EH (cell line): Measurements from ENCODE around the gene DAB2IP.

Source experiments
- DNase-seq: peaks from one replicate; pipeline ENCODE4 v3.0.0-alpha.2; 2015; ENCODE audit warnings: low read depth

DAB2IP gene

DNA sequence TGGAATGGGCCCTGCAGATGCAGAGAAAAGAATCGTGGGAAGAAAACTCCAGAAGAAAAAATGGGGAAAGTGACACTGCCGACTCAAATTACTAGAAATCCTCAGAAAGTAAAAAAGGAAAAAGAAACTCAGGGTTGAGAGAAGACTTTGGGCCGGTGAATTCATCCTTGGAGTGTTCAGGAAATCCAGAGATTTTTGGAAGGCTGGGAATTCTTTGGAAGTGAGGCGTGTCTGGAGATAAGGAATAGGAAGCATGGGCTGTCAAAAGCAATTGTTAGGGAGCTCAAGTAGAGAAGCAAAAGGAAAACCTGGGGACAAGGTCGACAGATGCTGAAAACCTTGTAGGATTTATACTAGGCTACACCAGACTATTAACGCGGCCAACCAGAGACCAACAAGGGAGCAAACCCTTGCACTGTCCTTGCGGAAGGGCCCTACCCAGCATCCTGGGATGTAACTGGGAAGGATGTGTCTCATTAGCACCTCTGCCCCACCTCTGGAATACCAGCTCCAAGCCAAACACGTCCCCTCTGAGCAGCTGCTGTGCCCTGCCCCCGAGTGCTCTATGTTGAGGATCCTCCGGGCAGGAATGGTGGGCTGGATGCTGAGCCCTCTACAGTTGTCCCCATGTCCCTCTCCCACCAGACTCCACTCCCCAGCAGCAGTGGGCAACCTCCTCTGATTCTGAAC, 11.6 kb downstream of the DAB2IP start:
- peak; percentile 63 for DNase-seq

DNA sequence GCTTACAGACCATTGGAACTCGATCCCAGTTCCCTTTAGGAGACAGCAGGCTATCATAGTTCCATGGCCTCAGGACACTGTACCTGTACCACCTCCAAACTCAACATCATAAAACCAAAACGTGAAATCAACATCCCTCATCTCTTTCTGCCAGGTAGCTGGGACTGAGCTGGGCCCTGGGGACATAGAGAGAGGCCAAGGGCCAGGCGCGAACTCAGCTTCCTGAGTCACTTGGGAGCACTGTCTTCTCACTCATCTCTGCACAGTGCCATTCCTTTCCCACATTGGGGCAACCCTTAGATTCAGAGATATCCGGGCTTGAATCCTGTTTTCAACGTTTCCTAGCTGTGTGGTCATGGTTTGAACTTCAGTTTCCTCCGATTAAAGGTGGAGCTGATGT, 12.2 kb downstream of the DAB2IP start:
- no peak for DNase-seq

DNA sequence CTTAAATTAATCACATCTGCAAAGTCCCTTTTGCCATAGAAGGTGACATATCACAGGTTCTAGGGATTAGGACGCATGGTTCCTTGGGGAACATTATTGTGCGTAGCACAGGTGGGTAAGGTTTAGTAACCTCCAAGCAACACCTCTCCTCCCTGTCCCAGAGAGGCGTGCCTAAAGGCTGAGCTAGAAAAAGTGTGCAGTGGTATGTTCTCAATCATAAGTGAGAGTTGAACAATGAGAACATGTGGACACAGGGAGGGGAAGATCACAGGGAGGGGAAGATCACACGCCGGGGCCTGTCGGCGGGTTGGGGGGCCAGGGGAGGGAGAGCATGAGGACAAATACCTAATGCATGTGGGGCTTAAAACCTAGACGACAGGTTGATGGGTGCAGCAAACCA, 14.9 kb downstream of the DAB2IP start:
- no peak for DNase-seq

- DNase-seq, result no peak
Measured at GRCh38 chr9:121667214-121667613, 15.8 kb downstream of the DAB2IP start.

GRCh38 chr9:121667890-121668289, 16.5 kb downstream of the DAB2IP start:
- no peak for DNase-seq

DNA sequence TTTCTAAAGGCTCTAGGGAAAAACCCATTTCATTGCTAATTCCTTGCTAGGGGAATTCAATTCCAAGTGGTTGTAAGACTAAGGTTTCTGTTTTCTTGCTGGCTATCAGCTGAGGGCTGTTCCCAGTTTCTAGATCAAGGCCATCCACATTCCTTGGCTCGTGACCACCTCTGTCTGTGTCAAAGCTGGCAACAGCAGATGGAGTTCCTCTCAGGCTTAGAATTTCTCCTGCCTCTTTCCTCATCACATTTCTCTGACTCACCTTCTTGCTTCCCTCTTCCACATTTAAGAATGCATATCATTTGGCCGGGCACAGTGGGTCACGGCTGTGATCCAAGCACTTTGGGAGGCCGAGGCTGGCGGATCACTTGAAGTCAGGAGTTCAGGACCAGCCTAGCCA, 19.0 kb downstream of the DAB2IP start:
- DNase-seq, result peak; percentile 63

DNA sequence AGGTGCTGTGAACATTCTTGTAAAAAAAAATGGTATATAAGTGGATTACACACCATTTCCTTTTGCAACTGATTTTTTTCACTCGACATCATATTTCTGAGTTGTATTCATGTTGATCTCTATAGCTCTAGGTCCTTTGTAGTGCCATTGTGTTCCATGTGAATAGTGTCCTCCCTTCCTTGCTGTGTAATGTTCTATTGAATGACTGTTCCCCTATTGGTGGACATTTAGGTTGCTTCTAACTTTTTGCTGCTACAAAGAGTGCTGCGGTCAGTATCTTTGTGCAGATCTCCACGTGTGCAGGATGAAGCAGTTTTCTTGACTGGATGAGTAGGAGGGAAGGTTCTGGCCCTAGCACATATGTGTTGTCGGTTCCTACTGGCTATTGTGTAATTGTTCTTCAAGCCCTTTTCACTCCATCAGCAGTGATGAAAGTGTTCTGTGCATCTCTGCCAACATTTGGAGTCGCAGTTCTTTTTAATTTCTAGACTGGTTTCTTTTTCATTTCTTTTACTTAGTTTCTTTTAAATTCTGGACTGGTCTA, 20.2 kb downstream of the DAB2IP start:
- peak; percentile 55 for DNase-seq

- DNase-seq, result peak; percentile 60
Measured at GRCh38 chr9:121672213-121672612, 20.8 kb downstream of the DAB2IP start.

DNA sequence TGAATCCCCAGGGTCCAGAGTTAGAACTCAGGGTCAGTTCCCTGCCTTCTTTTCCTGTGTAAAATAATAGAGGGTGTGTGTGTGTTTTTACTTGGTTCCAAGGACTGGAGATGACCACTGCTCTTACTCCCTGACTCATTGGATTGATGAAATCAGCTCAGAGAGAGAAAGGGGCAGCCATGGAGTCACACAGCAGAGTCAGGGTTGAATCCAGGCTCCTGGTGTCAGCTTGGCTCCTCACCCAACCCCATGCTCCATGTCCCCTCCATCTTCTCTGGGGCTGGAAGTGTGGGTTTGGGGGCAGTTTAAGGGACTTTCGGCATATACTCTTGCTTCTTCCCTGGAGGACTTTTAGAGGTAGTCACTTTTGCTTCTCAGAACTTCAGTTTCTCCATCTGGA, 21.6 kb downstream of the DAB2IP start:
- DNase-seq, result no peak

DNA sequence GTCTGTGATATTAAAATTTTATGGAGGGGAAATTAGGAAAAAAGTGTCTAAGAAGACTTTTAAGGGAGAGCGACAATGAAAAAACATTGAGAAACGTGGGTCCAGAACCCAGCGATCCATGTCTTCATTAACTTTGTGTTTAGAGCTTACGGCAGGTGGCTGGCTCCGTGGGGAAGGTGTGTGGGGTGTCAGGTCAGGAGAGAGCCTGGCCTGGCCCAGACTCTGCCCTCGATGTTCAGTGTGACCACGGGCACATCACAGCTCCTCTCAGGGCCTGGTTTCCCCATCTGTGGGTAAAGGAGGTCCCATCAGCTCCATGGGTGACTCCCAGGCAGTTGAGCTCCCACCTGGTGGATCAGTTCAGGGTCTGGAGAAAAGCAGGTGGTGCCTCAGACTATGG, 22.1 kb downstream of the DAB2IP start:
- DNase-seq, result no peak

DNA sequence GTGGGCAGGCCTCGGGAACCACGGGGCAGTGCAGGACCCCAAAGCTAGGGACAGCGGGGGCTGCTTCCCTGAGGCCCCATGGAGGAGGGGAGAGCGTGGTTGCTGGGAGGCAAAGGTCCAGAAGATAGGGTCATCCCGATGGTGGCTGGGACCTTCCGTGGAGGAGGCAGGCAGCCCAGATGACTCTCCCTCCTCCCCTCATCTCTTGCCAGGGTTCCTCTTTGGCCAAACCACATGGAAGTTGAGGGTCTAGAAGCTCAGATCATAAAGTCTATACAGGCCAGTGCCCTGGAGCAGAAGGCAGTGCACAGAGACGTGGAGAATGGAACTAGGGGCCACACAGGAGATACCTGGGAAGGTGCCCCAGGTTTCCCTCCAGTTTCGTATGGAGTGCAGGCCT, 22.6 kb downstream of the DAB2IP start:
- DNase-seq, result no peak

- peak; percentile 82 for DNase-seq
Measured at GRCh38 chr9:121674952-121675351, 23.5 kb downstream of the DAB2IP start.

GRCh38 chr9:121675381-121675780, 23.9 kb downstream of the DAB2IP start:
- DNase-seq, result no peak

- DNase-seq, result peak; percentile 35
Measured at GRCh38 chr9:121675969-121676822, 24.8 kb downstream of the DAB2IP start.

DNA sequence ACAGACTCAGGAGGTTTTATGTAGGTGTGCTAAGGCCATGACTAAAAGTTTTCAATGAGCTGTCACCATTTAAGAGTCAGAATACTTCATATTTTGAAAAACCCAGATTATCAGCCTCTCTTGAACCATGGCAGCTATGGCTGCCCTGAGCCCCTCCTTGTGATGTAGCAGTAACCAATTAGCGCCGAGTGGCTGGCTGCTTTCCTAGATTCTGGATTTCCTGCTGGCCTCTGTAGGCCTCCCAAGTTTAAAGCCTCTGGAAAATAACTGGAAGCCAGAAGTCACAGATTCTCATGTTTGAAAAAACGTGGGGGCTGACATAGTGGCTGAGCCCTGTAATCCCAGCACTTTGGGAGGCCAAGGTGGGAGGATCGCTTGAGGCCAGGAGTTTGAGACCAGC, 25.5 kb downstream of the DAB2IP start:
- peak; percentile 54 for DNase-seq

GRCh38 chr9:121678501-121679022, 27.1 kb downstream of the DAB2IP start:
- no peak for DNase-seq

DNA sequence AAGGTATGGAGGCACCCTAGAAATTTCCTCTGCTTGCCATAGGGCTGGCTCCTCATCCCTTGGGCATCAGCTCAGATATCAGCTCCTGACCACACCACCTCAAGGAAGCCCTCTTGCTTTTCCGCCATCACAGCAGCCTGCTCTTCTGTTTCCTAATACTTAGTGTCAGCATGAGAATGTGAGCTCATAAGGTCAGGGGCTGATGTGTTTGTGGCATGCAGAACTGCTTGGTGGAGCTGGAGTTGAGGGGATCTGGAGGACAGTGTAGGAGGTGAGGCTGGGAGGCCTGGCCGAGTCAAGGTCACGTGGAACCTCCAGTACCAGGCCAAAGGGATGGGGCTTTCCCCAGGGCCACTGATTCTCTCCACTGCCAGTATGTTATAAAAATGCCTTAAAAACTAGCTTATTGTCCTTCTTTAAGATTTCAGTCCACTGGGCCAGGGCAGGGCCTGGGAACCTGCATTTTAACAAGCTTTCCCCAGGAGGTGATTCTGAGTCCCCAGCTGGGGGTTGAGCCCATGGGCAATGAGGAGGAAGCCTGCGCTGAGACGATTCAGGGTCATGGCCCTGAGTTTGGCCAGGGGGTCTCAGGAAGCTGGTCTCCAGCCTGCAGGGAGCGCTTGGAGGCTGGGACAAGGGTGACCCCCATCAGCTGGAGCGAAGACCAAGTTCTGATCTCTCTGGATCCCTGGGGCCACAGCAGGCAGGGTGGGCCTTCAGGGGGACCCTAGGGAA, 28.6 kb downstream of the DAB2IP start:
- no peak for DNase-seq

- DNase-seq, result no peak
Measured at GRCh38 chr9:121681404-121681803, 30.0 kb downstream of the DAB2IP start.

DNA sequence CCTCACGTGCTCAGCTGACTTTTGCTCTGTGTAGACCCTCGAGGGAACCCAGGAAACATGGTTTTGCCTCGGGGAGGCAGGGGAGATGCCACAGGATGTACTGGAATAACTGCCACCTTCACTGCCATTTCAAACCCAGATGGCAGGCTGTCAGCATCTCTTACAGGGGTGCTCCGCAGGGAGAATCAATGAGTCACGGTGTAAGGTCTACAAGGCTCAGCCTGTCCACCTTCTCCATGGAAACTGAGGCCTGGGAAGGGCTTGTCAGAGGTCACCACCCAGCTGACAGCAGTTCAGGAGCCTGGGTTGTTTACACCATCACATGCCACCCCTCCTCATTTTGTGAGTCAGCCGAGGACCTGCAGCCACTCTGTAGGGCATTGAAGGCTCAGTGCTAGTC, 30.8 kb downstream of the DAB2IP start:
- DNase-seq, result no peak

DNA sequence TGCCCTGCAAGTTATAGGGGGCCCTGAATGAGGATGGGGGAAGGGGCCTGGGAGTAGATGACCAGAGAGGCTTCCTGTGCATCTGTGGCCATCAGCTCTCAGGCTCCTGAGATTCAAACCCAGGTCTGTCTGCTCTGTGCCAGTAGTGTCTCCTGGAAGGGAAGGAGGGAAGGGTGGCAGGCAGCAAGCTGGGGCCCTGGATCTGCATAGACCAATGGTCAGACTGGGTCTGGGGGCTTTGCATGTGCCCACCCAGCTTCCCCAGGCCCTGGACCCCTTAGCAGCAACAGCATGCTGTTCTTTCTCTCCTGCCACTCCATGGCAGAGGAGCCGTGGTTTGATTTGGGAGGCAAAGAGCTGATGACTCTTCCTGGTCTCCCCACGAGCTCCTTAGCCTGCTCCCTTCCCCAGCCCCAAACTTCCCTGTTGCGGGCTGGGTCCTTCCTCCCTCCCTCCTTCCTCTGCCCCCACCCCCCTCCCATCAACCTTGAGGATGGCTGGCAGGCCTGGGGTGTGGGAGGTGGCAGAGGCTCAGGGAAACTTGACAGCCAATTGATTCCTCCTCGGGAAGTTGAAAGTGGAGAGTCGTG, 31.6 kb downstream of the DAB2IP start:
- DNase-seq, result no peak

DNA sequence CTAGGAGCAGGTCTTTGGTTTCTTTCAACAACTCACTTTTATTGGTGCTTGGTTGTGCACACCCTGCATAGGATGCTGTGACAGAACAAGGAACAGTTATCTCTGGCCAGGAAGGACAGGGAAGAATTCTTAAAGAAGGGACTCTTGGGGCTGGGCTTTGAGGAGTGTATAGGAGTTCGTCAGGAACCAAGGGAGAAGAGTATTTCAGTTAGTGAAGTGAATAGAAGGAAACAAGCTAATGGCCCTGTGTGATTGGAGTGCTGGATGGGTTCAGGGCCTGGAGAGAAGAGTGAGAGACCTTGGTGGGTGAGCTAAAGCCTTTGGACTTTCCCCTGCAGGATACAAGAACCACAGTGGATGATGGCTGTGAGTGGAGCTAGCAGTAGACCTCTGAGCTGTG, 32.2 kb downstream of the DAB2IP start:
- DNase-seq, result no peak
